Fibroblast of lung (primary cell): Measurements from ENCODE around the gene CREB5. TPM values are rescaled to one million over a fixed set of nuclear protein-coding genes. Genes with fewer than 3 reads are reported as not detected.
A peak's percentile ranks its signal among the peaks of the same experiment; 100 is the strongest.

Experiments used
- DNase-seq, 2 donors: peaks; one replicate each; pipeline versions ENCODE4 v3.0.0 to v3.0.0-alpha.2; 2010; ENCODE audit warnings: low read depth in 2 of 2
- H2AFZ ChIP-seq: 2 replicates; pipeline ENCODE4 v1.5.1; 2012; ENCODE audit warnings: low read length, control low read depth, inconsistent platforms
- H3K27ac ChIP-seq: 2 replicates; pipeline ENCODE4 v1.5.1; 2011; ENCODE audit warnings: low read length, control low read depth; ENCODE audit not compliant: insufficient read depth
- H3K27me3 ChIP-seq: 2 replicates; pipeline ENCODE4 v1.5.1; 2011; ENCODE audit warnings: mild to moderate bottlenecking, low read length; ENCODE audit not compliant: control insufficient read depth, insufficient read depth
- H3K36me3 ChIP-seq: 2 replicates; pipeline ENCODE4 v1.5.1; 2011; ENCODE audit warnings: low read length; ENCODE audit not compliant: control insufficient read depth, insufficient read depth
- H3K4me1 ChIP-seq: 2 replicates; pipeline ENCODE4 v1.5.1; 2011; ENCODE audit warnings: low read length; ENCODE audit not compliant: control insufficient read depth, insufficient read depth; ENCODE audit errors: extremely low read depth
- H3K4me2 ChIP-seq: 2 replicates; pipeline ENCODE4 v1.5.1; 2011; ENCODE audit warnings: low read length, control low read depth; ENCODE audit not compliant: insufficient read depth; ENCODE audit errors: extremely low read depth
- H3K4me3 ChIP-seq, 4 experiments: fragments of 200-600 bp in 1 of 4; sonication (generic) in 1 of 4; replicated peaks in 1 of 4; 2 replicates each; pipeline ENCODE4 v1.5.1; 2011 to 2016; ENCODE audit warnings: low read length in 4 of 4, low read depth in 3 of 4, mild to moderate bottlenecking in 3 of 4, control low read depth in 2 of 4, inconsistent platforms in 1 of 4, mixed read lengths in 1 of 4; ENCODE audit not compliant: insufficient read depth in 1 of 4; ENCODE audit errors: control extremely low read depth in 1 of 4
- H3K79me2 ChIP-seq: 2 replicates; pipeline ENCODE4 v1.5.1; 2012; ENCODE audit warnings: mild to moderate bottlenecking, low read length, inconsistent platforms; ENCODE audit not compliant: control insufficient read depth, insufficient read depth
- H3K9ac ChIP-seq: 2 replicates; pipeline ENCODE4 v1.5.1; 2011; ENCODE audit warnings: mild to moderate bottlenecking, low read length, control low read depth; ENCODE audit not compliant: insufficient read depth
- H3K9me3 ChIP-seq: 2 replicates; pipeline ENCODE4 v1.5.1; 2012; ENCODE audit warnings: low read depth, low read length; ENCODE audit not compliant: control insufficient read depth, insufficient read depth
- H4K20me1 ChIP-seq: 2 replicates; pipeline ENCODE4 v1.5.1; 2011; ENCODE audit warnings: low read length; ENCODE audit not compliant: control insufficient read depth, insufficient read depth; ENCODE audit errors: extremely low read depth
- EZH2 ChIP-seq: IDR thresholded peaks from 2 replicates; pipeline ENCODE4 v1.5.1; 2012; ENCODE audit warnings: low read length, control low read depth, mild to moderate bottlenecking; ENCODE audit errors: missing control alignments
- polyA plus RNA-seq, 2 donors: library from polyadenylated mRNA; depleted of rRNA in 1 of 2; stranded (reverse) in 1 of 2; unstranded in 1 of 2; fragments of >200 nt; gene quantifications; 2 replicates each; pipeline ENCODE4 v1.2.1, GENCODE V29; 2011 to 2012; ENCODE audit warnings: missing spikeins in 1 of 2
- total RNA-seq: library from RNA; depleted of rRNA; stranded (reverse); fragments of >200 nt; gene quantifications from 2 replicates; pipeline ENCODE4 v1.2.1, GENCODE V29; 2014
- TF ChIP-seq, protein P1 (sequence below), 2 donors: IDR thresholded peaks in 1 of 2; conservative IDR thresholded peaks in 1 of 2; 1 replicate in 1 of 2; 2 replicates in 1 of 2; pipeline ENCODE4 v1.5.1; 2011 to 2012; ENCODE audit warnings: low read length in 2 of 2, control low read depth in 1 of 2, inconsistent platforms in 1 of 2, low read depth in 1 of 2, mild to moderate bottlenecking in 1 of 2

CREB5 gene
- total and polyA plus RNA-seq, 2 donors (not counting 1 experiment from before 2014, with no cell fraction given) = 8.2 to 28.4 TPM

DNA sequence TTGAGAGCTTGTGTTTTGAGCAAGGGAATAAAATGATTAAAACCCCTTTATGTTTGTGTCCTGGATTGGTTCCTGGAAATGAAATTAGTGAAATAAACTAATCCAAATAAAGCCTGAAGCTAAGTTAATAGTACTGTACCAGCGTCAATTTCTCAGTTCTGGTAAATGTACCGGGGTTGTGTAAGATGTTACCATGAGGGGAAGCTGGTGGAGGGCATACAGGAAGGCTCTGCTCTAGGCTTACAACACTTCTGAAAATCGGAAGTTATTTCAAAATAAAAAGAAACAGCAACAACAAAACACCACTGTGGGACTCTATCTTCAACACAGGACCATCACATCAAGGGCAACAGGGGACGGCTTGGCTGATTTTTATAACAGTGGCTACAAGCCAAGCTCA is 257.0 kb downstream of the CREB5 start:
- Histone ChIP-seq H4K20me1 (no peaks in the 10 kb centered on the region), H3K4me2 (no peak overlapping the region), H3K4me1 (no peaks in the 10 kb centered on the region), H3K4me3 (no peak overlapping the region), H2AFZ (no peak overlapping the region), H3K27me3 (no peaks in the 10 kb centered on the region), H3K9ac (no peak overlapping the region), H3K79me2 (no peaks in the 10 kb centered on the region), H3K9me3 (no peaks in the 10 kb centered on the region), H3K27ac (no peak overlapping the region), H3K36me3 (no peaks in the 10 kb centered on the region)
- DNase-seq = no peak
- no peak for TF ChIP-seq EZH2
- TF ChIP-seq, protein P1, sequence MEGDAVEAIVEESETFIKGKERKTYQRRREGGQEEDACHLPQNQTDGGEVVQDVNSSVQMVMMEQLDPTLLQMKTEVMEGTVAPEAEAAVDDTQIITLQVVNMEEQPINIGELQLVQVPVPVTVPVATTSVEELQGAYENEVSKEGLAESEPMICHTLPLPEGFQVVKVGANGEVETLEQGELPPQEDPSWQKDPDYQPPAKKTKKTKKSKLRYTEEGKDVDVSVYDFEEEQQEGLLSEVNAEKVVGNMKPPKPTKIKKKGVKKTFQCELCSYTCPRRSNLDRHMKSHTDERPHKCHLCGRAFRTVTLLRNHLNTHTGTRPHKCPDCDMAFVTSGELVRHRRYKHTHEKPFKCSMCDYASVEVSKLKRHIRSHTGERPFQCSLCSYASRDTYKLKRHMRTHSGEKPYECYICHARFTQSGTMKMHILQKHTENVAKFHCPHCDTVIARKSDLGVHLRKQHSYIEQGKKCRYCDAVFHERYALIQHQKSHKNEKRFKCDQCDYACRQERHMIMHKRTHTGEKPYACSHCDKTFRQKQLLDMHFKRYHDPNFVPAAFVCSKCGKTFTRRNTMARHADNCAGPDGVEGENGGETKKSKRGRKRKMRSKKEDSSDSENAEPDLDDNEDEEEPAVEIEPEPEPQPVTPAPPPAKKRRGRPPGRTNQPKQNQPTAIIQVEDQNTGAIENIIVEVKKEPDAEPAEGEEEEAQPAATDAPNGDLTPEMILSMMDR (conservative IDR thresholded peaks at IDR 0.05 in 1 of 2, IDR thresholded peaks at IDR 0.05 in 1 of 2; ENCODE audit: low read depth in 1 of 2, low read length in 2 of 2) = no peak

DNA sequence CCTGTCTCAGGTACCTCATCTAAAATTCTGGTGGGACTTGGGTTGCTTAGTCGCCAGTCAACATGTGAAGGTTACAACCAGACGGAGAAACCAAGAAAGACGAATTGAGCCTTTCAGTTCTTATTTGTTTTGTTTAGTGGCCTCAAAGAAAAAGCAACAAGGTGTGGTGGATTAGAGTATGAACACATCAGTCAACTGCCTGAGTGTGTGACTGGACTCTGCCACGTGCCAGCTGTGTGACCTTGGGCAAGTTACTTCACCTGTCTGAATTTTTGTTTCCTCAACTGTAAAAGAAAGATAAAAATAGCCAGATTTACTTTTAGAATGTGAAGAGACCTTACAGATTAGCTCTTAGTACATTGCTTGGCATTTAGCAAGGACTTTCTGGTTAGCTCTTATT is 259.2 kb downstream of the CREB5 start:
- Histone ChIP-seq H3K36me3 (no peaks in the 10 kb centered on the region), H3K79me2 (no peaks in the 10 kb centered on the region), H3K9me3 (no peaks in the 10 kb centered on the region), H2AFZ (no peak overlapping the region), H3K9ac (no peak overlapping the region), H3K27me3 (no peaks in the 10 kb centered on the region), H3K4me1 (no peaks in the 10 kb centered on the region), H4K20me1 (no peaks in the 10 kb centered on the region), H3K4me3 (no peak overlapping the region), H3K4me2 (no peak overlapping the region), H3K27ac (no peak overlapping the region)
- no peak for DNase-seq
- TF ChIP-seq, protein P1 (conservative IDR thresholded peaks at IDR 0.05 in 1 of 2, IDR thresholded peaks at IDR 0.05 in 1 of 2; ENCODE audit: low read depth in 1 of 2, low read length in 2 of 2) = no peak
- TF ChIP-seq EZH2 = no peak

DNA sequence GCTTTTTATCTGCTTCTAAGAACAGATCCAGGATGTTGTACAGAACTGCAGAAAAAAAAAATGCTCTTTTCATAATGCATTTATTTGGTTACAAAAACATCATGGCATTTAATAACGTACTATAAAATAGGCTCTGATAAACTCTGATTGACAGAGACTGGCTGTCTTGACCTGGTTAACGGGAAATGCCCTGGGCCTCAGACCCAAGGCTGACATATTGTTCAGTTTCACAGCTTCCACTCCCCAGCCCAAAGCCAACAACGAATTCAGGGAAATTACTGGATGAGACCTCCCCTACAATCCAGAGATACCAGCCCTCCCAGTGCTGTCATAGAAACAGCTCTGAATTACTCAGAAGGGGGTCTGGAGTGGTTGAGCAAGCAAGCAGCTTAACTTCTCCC is 260.1 kb downstream of the CREB5 start:
- no peak overlapping the region for H3K27ac ChIP-seq
- H4K20me1 ChIP-seq = no peaks in the 10 kb centered on the region
- H3K4me1 ChIP-seq = no peaks in the 10 kb centered on the region
- no peak for TF ChIP-seq EZH2
- TF ChIP-seq, protein P1 (conservative IDR thresholded peaks at IDR 0.05 in 1 of 2, IDR thresholded peaks at IDR 0.05 in 1 of 2; ENCODE audit: low read depth in 1 of 2, low read length in 2 of 2) = no peak
- no peak overlapping the region for H3K4me3 ChIP-seq
- no peak overlapping the region for H3K4me2 ChIP-seq
- no peaks in the 10 kb centered on the region for H3K36me3 ChIP-seq
- no peaks in the 10 kb centered on the region for H3K9me3 ChIP-seq
- H3K27me3 ChIP-seq = no peaks in the 10 kb centered on the region
- H2AFZ ChIP-seq = no peak overlapping the region
- H3K79me2 ChIP-seq = no peaks in the 10 kb centered on the region
- DNase-seq = peak in 1 of 2 donors; percentile 18
- no peak overlapping the region for H3K9ac ChIP-seq
